ENCODE results near the gene MACROD2.

The MACROD2 gene

DNA sequence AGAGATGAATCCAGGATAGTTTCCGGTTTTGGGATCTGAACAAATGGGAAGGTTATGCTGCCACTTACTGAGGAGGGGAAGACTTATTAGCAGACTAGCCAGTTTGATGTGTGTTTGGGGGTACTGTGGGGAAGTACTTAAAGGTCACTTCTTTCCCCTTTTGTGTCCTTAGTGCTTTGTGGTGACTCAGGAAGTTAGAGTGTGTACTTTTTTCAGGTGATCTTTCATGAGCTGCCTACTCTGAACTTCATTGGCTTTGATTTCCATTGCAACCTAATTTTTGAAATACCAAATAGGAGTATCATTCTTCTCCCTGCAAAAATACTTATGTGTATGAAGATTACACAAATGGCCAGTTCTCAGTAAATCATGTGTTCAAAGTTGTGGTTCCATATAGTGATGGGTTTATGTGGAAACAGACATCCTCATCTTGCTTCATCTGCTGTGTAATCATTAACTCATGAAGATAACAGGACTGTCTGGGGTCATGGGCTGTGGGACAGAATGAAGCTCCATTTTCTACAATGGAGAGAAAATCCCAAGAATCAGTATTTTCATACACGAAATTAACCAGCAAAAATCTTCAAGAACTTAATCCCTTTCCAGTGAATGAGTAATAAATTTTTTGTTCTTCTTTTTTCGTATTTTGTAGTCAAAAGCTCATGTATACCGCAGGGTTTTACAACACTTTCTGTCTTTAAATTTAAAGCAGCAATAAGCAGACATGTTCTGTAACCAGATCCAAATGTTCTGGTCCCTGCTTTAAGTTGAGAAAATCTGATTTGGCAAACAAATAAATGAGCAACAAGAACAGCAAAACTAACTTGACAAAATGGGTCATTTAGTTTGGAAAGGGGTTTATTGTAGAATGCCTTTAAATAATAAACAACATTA lies 614.3 kb downstream of the MACROD2 start:
- H3K9me3 ChIP-seq: no peaks in the 10 kb centered on the region; the same call in 1 of the 2 replicates
- no peak for TF ChIP-seq CTCF (IDR thresholded peaks at IDR 0.05; ENCODE audit: low read depth, low read length)
- no peaks in the 10 kb centered on the region for H3K36me3 ChIP-seq
- H3K4me3 ChIP-seq (ENCODE audit: low read depth, low read length): no peak overlapping the region
- H3K27me3 ChIP-seq: no peaks in the 10 kb centered on the region
- H3K4me1 ChIP-seq: peaks cover 4% of the 10 kb centered on the region; the same call in 1 of the 2 replicates
- no peak for DNase-seq

GRCh38 chr20:14611479-14611878 lies 616.2 kb downstream of the MACROD2 start:
- no peaks in the 10 kb centered on the region; the same call in 1 of the 2 replicates for H3K9me3 ChIP-seq
- no peak overlapping the region for H3K4me3 ChIP-seq (ENCODE audit: low read depth, low read length)
- H3K36me3 ChIP-seq: no peaks in the 10 kb centered on the region
- H3K4me1 ChIP-seq: peaks cover 4% of the 10 kb centered on the region; the same call in 1 of the 2 replicates
- TF ChIP-seq CTCF (IDR thresholded peaks at IDR 0.05; ENCODE audit: low read depth, low read length): no peak
- H3K27me3 ChIP-seq: no peaks in the 10 kb centered on the region
- DNase-seq: no peak

GRCh38 chr20:14612391-14612790 lies 617.1 kb downstream of the MACROD2 start:
- peaks cover 4% of the 10 kb centered on the region; the same call in 1 of the 2 replicates for H3K4me1 ChIP-seq
- H3K9me3 ChIP-seq: no peaks in the 10 kb centered on the region; the same call in 1 of the 2 replicates
- no peaks in the 10 kb centered on the region for H3K36me3 ChIP-seq
- no peak overlapping the region for H3K4me3 ChIP-seq (ENCODE audit: low read depth, low read length)
- no peak for DNase-seq
- no peak for TF ChIP-seq CTCF (IDR thresholded peaks at IDR 0.05; ENCODE audit: low read depth, low read length)
- H3K27me3 ChIP-seq: no peaks in the 10 kb centered on the region

GRCh38 chr20:14616003-14616402 lies 620.7 kb downstream of the MACROD2 start:
- DNase-seq: no peak
- peaks cover 1% of the 10 kb centered on the region; the same call in 1 of the 2 replicates for H3K4me1 ChIP-seq
- no peaks in the 10 kb centered on the region; the same call in 1 of the 2 replicates for H3K9me3 ChIP-seq
- no peak for TF ChIP-seq CTCF (IDR thresholded peaks at IDR 0.05; ENCODE audit: low read depth, low read length)
- H3K36me3 ChIP-seq: no peaks in the 10 kb centered on the region; the same call in 1 of the 2 replicates
- no peaks in the 10 kb centered on the region for H3K27me3 ChIP-seq
- H3K4me3 ChIP-seq (ENCODE audit: low read depth, low read length): no peak overlapping the region

GRCh38 chr20:14617123-14617522 lies 621.8 kb downstream of the MACROD2 start:
- no peak for DNase-seq
- Histone ChIP-seq H3K9me3 (no peaks in the 10 kb centered on the region; the same call in 1 of the 2 replicates), H3K4me3 (ENCODE audit: low read depth, low read length) (no peak overlapping the region), H3K36me3 (no peaks in the 10 kb centered on the region; the same call in 1 of the 2 replicates), H3K4me1 (peaks cover 3% of the 10 kb centered on the region; the same call in 1 of the 2 replicates), H3K27me3 (no peaks in the 10 kb centered on the region)
- no peak for TF ChIP-seq CTCF (IDR thresholded peaks at IDR 0.05; ENCODE audit: low read depth, low read length)

- TF ChIP-seq CTCF (IDR thresholded peaks at IDR 0.05; ENCODE audit: low read depth, low read length): no peak
- Histone ChIP-seq H3K4me1 (peaks cover 3% of the 10 kb centered on the region; the same call in 1 of the 2 replicates), H3K9me3 (no peaks in the 10 kb centered on the region; the same call in 1 of the 2 replicates), H3K4me3 (ENCODE audit: low read depth, low read length) (no peak overlapping the region), H3K36me3 (no peaks in the 10 kb centered on the region; the same call in 1 of the 2 replicates), H3K27me3 (no peaks in the 10 kb centered on the region)
- DNase-seq: no peak
Measured at GRCh38 chr20:14619411-14619810, 624.1 kb downstream of the MACROD2 start.
